Endothelial cell of umbilical vein (primary cell): Measurements from ENCODE around the gene BCL2L13.

Source experiments
- CTCF ChIP-seq, 2 donors: IDR thresholded peaks; 1 replicate in 1 of 2; 2 replicates in 1 of 2; pipeline ENCODE4 v1.5.1; 2011; ENCODE audit warnings: low read length in 2 of 2, mild to moderate bottlenecking in 2 of 2, moderate library complexity in 2 of 2, control low read depth in 1 of 2, inconsistent platforms in 1 of 2, low read depth in 1 of 2; ENCODE audit not compliant: insufficient read depth in 1 of 2; ENCODE audit errors: extremely low read depth in 1 of 2
- EZH2 ChIP-seq: IDR thresholded peaks from 2 replicates; pipeline ENCODE4 v1.6.1; 2012; ENCODE audit warnings: borderline replicate concordance, low read depth, mild to moderate bottlenecking, moderate library complexity, low read length, inconsistent platforms; ENCODE audit not compliant: severe bottlenecking
- GATA2 ChIP-seq: IDR thresholded peaks from 2 replicates; pipeline ENCODE4 v1.7.0; 2011; ENCODE audit warnings: low read depth, mild to moderate bottlenecking, moderate library complexity, mixed read lengths, low read length; ENCODE audit not compliant: insufficient read length, insufficient read depth
- MAX ChIP-seq: IDR thresholded peaks from 2 replicates; pipeline ENCODE4 v1.6.1; 2011; ENCODE audit not compliant: insufficient read depth, insufficient read length
- POLR2A ChIP-seq: IDR thresholded peaks from 2 replicates; pipeline ENCODE4 v1.6.1; 2012; ENCODE audit warnings: low read depth, mild to moderate bottlenecking, control low read depth, low read length
- POLR2AphosphoS5 ChIP-seq: IDR thresholded peaks from 2 replicates; pipeline ENCODE4 v1.6.1; 2012; ENCODE audit warnings: low read depth, mild to moderate bottlenecking, control low read depth, low read length, moderate library complexity; ENCODE audit not compliant: insufficient read depth

GRCh38 chr22:17779286-17780115, 140.9 kb downstream of the BCL2L13 start:
- TF ChIP-seq POLR2A (no peak), CTCF (IDR thresholded peaks at IDR 0.05; ENCODE audit: extremely low read depth in 1 of 2, insufficient read depth in 1 of 2, low read depth in 1 of 2, low read length in 2 of 2) (no peak), POLR2AphosphoS5 (no peak), EZH2 (no peak), MAX (no peak), GATA2 (no peak)
